ENCODE results near the gene PLA2G4E.

PLA2G4E gene

GRCh38 chr15:42018306-42019224 is 2.3 kb downstream of the PLA2G4E start:
- no peak for ATAC-seq
- no peak for DNase-seq

GRCh38 chr15:42016971-42017370 is 3.9 kb downstream of the PLA2G4E start:
- DNase-seq (no peak), ATAC-seq (no peak)

GRCh38 chr15:42014406-42014805 is 6.4 kb downstream of the PLA2G4E start:
- ATAC-seq (no peak), DNase-seq (no peak)

- ATAC-seq = no peak
Measured at GRCh38 chr15:42012928-42013482, 7.8 kb downstream of the PLA2G4E start.

GRCh38 chr15:42012241-42012640 is 8.6 kb downstream of the PLA2G4E start:
- ATAC-seq (no peak), DNase-seq (no peak)

More at GRCh38 chr15:42012928-42013482, 7.8 kb downstream of the PLA2G4E start:
- no peak for DNase-seq

GRCh38 chr15:42011074-42011473 is 9.8 kb downstream of the PLA2G4E start:
- DNase-seq (no peak), ATAC-seq (no peak)

- no peak for DNase-seq
- ATAC-seq = peak; percentile 69
Measured at GRCh38 chr15:42010434-42010833, 10.4 kb downstream of the PLA2G4E start.

GRCh38 chr15:42009474-42009873 is 11.4 kb downstream of the PLA2G4E start:
- no peak for ATAC-seq
- DNase-seq = no peak

- no peak for ATAC-seq
- DNase-seq = no peak
Measured at GRCh38 chr15:42009022-42009421, 11.8 kb downstream of the PLA2G4E start.

GRCh38 chr15:42007386-42007785 is 13.5 kb downstream of the PLA2G4E start:
- no peak for DNase-seq
- ATAC-seq = no peak

GRCh38 chr15:42002333-42002732 is 18.5 kb downstream of the PLA2G4E start:
- ATAC-seq (no peak), DNase-seq (no peak)

- DNase-seq (no peak), ATAC-seq (no peak)
Measured at GRCh38 chr15:42001236-42001635, 19.6 kb downstream of the PLA2G4E start.

- DNase-seq (peak; percentile 12), ATAC-seq (peak; percentile 84)
Measured at GRCh38 chr15:41999290-42000285, 21.3 kb downstream of the PLA2G4E start.

- DNase-seq (no peak), ATAC-seq (no peak)
Measured at GRCh38 chr15:41997845-41998244, 23.0 kb downstream of the PLA2G4E start.

- DNase-seq (no peak), ATAC-seq (no peak)
Measured at GRCh38 chr15:41996921-41997592, 23.8 kb downstream of the PLA2G4E start.

GRCh38 chr15:41996376-41996775 is 24.5 kb downstream of the PLA2G4E start:
- DNase-seq = no peak
- no peak for ATAC-seq

GRCh38 chr15:41995476-41995855 is 25.4 kb downstream of the PLA2G4E start:
- ATAC-seq (no peak), DNase-seq (no peak)

GRCh38 chr15:41994772-41995475 is 25.9 kb downstream of the PLA2G4E start:
- no peak for DNase-seq
- ATAC-seq = no peak

- DNase-seq (no peak), ATAC-seq (no peak)
Measured at GRCh38 chr15:41994171-41994650, 26.6 kb downstream of the PLA2G4E start.

- ATAC-seq (no peak), DNase-seq (no peak)
Measured at GRCh38 chr15:41993472-41994170, 27.2 kb downstream of the PLA2G4E start.

Measured in stimulated activated naive CD8-positive, alpha-beta T cell treated with anti-CD3 and anti-CD28 coated beads, Interleukin-15, Interleukin-2, amounts not matched to agents 100 U/mL and 50 U/mL, for 24 hours (primary cell).